Glomerular visceral epithelial cell (primary cell): ENCODE results near the gene ATP13A5.

Experiments
- DNase-seq: peaks from one replicate; pipeline ENCODE4 v3.0.0-alpha.2; 2016; ENCODE audit errors: extremely low spot score

ATP13A5 gene, protein sequence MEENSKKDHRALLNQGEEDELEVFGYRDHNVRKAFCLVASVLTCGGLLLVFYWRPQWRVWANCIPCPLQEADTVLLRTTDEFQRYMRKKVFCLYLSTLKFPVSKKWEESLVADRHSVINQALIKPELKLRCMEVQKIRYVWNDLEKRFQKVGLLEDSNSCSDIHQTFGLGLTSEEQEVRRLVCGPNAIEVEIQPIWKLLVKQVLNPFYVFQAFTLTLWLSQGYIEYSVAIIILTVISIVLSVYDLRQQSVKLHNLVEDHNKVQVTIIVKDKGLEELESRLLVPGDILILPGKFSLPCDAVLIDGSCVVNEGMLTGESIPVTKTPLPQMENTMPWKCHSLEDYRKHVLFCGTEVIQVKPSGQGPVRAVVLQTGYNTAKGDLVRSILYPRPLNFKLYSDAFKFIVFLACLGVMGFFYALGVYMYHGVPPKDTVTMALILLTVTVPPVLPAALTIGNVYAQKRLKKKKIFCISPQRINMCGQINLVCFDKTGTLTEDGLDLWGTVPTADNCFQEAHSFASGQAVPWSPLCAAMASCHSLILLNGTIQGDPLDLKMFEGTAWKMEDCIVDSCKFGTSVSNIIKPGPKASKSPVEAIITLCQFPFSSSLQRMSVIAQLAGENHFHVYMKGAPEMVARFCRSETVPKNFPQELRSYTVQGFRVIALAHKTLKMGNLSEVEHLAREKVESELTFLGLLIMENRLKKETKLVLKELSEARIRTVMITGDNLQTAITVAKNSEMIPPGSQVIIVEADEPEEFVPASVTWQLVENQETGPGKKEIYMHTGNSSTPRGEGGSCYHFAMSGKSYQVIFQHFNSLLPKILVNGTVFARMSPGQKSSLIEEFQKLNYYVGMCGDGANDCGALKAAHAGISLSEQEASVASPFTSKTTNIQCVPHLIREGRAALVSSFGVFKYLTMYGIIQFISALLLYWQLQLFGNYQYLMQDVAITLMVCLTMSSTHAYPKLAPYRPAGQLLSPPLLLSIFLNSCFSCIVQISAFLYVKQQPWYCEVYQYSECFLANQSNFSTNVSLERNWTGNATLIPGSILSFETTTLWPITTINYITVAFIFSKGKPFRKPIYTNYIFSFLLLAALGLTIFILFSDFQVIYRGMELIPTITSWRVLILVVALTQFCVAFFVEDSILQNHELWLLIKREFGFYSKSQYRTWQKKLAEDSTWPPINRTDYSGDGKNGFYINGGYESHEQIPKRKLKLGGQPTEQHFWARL

GRCh38 chr3:193378706-193379105, at the start of gene ATP13A5:
Gene ATP13A5 (minus strand): TSS chr3:193378753. CDS start chr3:193378725, 28 bp downstream.
- no peak for DNase-seq

DNA sequence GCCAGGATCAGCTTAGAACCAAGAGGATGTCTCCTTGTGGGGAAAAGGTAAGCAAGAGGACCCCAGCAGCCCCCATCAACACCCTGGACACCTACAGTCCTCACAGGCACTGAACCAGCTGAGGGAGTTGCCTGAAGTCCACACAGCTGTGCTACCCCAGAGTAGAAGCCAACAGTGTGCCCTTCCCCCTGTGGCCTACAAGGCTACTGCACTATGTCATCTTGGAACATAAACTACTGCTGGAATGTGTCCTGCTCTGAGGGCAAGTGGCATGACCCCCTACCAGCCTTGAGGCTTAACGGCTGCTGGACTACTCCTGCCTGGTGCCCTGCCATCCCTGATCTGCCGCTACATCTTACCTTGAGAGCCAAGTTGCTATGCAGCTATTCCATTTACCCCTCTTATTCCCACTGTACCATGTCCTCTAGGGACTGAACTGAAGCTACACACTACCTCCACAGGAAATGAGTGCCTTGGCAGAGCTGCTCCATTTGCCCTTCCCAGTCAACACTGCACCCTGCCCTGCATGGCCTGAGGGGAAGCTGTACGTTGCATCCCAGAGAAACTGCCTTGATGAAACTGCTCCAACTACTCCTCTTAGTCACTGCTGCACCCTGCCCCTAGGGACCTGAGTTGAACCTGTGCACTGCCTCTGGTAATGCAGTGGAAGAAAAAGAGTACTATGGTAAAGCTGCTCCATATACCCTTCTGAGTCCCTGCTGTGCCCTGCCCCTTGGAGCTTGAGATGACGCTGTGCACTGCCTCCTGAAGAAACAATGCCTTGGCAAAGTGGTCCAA, 40.2 kb upstream of the ATP13A5 start:
- no peak for DNase-seq

GRCh38 chr3:193416629-193417028, 38.1 kb upstream of the ATP13A5 start:
- no peak for DNase-seq

GRCh38 chr3:193407688-193408087, 29.1 kb upstream of the ATP13A5 start:
- DNase-seq: no peak

- DNase-seq: no peak
These were observed 28.6 kb upstream of the ATP13A5 start for GRCh38 chr3:193407112-193407511.

DNA sequence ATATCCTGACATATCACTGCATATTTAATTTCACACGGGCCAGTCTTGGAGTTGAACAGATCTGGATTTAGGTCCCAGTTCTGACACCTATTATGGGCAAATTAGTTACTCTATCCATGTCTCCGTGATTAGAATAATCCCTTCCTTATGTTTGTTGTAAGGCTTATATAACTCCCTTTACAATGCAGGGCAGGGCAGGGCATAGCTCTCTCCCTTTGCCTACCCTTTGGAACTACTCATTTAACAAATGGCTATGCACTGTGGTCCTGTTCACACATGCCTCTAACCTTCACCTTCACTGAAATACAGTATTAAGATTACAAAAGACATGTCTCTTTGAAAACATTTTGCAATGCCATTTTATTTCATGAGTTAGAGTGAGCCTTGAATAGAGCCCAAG, 24.8 kb upstream of the ATP13A5 start:
- no peak for DNase-seq

DNA sequence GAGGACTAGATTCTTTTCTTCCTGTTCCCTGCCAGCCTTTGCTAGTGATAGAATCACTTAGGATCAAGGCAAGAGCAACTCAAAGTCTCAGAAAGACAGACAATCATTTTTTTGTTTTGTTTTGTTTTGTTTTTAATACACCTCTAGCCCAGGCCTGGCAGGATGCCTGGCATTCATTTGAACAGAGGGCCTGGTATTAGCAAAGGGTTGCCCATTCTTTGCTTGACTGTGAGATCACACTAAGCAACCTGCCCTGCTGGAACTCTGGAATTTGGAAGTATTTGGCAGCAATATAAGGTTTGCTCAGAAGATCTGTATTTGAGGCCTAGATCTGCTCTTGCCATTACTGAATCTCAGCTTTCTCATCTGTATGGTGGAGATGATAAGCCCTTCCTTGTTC, 21.8 kb upstream of the ATP13A5 start:
- no peak for DNase-seq

- no peak for DNase-seq
These were observed 18.1 kb upstream of the ATP13A5 start for GRCh38 chr3:193396451-193397244.

DNA sequence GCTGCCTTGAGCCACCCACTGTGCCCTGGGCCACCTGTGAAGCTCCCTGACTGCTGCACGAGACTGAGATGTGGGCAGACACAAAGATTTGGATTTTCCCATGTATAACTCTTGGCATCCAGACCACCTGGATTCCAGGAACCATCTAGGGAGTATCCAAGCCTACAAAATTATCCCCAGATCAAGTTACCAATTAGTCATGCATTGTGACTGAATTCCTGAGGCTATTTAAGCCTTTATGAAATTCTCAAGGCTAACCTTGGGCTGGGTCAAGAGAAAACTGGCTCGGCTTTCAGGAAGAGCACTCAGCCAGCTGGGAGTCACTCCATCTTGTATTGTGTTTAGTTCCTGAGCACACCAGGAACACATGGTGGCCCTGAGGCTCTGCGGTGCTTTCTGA, 13.3 kb upstream of the ATP13A5 start:
- peak; percentile 1 for DNase-seq

- no peak for DNase-seq
These were observed 10.8 kb upstream of the ATP13A5 start for GRCh38 chr3:193389335-193389734.

DNA sequence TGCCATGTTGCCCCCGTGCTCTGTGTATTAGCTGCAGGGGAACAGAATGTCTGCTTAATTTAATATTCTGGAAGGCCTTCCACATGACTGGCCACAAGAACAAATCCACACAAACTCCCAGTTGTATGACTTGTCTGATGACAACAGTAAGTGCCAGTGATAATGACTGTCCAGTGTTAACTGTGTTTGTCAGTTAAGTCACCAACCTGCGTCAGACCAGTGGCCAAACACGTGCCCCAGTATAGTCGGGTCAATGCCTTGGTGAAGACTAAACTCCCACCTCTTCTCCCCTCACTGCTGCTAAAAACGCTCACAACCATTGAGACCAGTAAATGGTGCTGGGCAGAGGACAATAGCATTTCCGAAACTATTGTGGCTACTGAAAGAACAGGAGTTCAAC, 9.8 kb upstream of the ATP13A5 start:
- no peak for DNase-seq

DNA sequence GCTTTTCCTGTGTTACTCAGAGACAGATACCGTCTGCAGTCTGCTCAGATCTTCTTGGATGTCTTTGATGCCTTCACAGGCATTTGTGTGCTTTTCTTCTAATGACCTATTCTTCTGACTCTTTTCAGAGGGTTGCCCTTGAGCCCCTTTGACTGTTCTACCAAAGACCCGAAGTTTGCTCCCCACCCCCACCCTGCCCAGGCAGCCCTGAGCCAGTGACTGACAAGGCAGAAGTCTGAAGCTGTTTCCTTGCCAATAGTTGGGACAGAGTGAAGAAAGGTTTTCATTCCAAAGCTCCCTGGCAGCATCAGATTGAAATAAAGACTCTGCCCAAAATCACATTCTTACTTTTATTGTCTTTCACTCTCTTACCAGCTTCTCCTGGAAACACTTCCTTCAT, 9.0 kb upstream of the ATP13A5 start:
- DNase-seq: no peak

- DNase-seq: no peak
These were observed 962 bp downstream of the ATP13A5 start for GRCh38 chr3:193377591-193377990.

DNA sequence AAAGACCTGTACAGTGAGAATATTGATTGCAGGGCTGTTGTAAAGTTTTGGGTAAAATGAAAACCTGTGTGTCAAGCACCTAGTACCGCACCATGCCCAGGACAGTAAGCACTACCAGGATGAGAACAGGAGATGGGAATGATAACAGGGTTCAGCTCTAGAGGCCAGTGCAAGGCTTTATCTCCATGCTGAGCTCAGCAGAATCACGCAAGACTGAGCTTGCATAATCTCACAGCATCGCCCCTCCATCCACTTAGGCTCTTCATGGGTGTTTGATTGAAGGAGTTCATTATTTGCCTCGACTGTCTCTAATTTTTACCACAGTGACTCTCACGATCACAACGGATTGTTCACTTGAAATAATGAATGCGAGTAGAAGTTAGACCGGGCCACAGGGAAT, 2.9 kb downstream of the ATP13A5 start:
- no peak for DNase-seq

GRCh38 chr3:193372783-193373182, 5.8 kb downstream of the ATP13A5 start:
- DNase-seq: no peak

DNA sequence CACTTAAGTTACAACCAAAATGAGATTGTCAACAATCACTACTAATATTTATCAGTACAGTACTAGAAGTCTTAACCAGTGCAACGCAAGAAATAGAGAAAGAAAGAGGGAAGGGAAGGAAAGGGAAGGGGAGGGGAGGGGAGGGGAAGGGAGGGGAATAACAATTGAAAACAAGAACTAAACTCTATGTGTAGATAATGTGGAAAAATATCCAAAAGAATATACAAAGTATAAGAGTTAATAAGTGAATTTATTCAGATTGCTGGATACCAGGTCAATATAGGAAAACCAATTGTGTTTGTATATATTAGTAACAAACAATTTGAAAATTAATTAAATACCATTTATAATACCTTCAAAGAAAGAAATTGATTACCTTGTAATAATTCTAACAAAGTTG, 10.7 kb downstream of the ATP13A5 start:
- DNase-seq: no peak

- DNase-seq: no peak
These were observed 21.3 kb downstream of the ATP13A5 start for GRCh38 chr3:193357291-193357690.

DNA sequence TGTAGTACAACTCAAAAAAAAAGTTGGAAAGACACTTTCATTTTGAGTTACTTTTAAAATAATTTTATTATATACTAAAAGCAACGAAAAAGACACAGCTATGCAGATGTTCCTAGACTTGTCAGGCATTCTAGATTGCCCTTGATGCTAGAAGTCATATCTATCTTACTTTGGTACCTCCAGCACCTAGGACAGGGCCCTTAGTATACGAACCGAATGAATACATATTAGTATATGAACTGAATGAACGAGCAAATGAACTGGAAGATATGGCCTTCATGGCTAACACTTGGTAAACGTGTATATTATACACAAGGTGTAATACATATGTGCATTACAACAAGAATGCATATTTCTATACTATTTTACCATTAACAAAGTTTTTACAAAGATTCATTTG, 24.1 kb downstream of the ATP13A5 start:
- no peak for DNase-seq

- no peak for DNase-seq
These were observed 27.8 kb downstream of the ATP13A5 start for GRCh38 chr3:193350744-193351143.

GRCh38 chr3:193348686-193349085, 29.9 kb downstream of the ATP13A5 start:
- no peak for DNase-seq
